Fibroblast of villous mesenchyme (primary cell): Measurements from ENCODE around the gene NASP. TPM values are rescaled to one million over a fixed set of nuclear protein-coding genes. Genes with fewer than 3 reads are reported as not detected.
A peak's percentile ranks its signal among the peaks of the same experiment; 100 is the strongest.

Experiments
- DNase-seq: peaks from one replicate; pipeline ENCODE4 v3.0.0-alpha.2; 2010; ENCODE audit warnings: low read depth
- H3K4me3 ChIP-seq: 2 replicates; pipeline ENCODE4 v1.5.1; 2011; ENCODE audit warnings: low read depth, mild to moderate bottlenecking, low read length
- total RNA-seq: library from RNA; depleted of rRNA; stranded (reverse); fragments of >200 nt; gene quantifications from 2 replicates; pipeline ENCODE4 v1.2.3, GENCODE V29; 2012
- TF ChIP-seq, protein P1 (sequence below): IDR thresholded peaks from 2 replicates; pipeline ENCODE4 v1.5.1; 2012; ENCODE audit warnings: low read depth, mild to moderate bottlenecking, low read length; ENCODE audit not compliant: insufficient read depth

NASP gene
- total RNA-seq, 1 donor, result 50.5 TPM

- peak overlapping the region; percentile 77 for H3K4me3 ChIP-seq
- DNase-seq, result no peak
- TF ChIP-seq, protein P1, sequence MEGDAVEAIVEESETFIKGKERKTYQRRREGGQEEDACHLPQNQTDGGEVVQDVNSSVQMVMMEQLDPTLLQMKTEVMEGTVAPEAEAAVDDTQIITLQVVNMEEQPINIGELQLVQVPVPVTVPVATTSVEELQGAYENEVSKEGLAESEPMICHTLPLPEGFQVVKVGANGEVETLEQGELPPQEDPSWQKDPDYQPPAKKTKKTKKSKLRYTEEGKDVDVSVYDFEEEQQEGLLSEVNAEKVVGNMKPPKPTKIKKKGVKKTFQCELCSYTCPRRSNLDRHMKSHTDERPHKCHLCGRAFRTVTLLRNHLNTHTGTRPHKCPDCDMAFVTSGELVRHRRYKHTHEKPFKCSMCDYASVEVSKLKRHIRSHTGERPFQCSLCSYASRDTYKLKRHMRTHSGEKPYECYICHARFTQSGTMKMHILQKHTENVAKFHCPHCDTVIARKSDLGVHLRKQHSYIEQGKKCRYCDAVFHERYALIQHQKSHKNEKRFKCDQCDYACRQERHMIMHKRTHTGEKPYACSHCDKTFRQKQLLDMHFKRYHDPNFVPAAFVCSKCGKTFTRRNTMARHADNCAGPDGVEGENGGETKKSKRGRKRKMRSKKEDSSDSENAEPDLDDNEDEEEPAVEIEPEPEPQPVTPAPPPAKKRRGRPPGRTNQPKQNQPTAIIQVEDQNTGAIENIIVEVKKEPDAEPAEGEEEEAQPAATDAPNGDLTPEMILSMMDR, result no peak
Measured at GRCh38 chr1:45552331-45552730, 31.5 kb upstream of the NASP start.

GRCh38 chr1:45554198-45554597, 29.6 kb upstream of the NASP start:
- TF ChIP-seq, protein P1, result no peak
- DNase-seq, result no peak
- H3K4me3 ChIP-seq, result no peak overlapping the region

GRCh38 chr1:45557422-45557944, 26.4 kb upstream of the NASP start:
- no peak overlapping the region for H3K4me3 ChIP-seq
- DNase-seq, result peak; percentile 73
- TF ChIP-seq, protein P1, result no peak

DNA sequence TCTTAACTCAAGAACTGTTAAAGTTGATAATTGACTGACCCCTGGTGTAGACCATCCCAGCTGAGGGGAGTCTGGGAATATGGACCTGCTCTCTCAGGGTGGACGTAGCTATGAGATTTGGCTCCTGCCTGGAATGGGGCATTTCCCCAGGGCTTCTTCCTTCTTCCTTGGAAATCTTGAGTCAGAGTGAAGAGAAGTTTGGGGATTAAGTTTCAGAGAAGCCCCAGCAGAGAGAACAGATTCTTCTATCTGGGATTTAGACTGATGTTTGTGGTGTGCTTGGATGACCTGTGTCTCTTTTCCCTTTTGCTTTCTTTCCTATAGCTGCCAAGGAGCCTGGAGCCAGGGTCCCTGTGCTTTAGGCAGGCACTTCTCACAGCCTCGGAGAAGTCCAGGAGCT, 20.0 kb upstream of the NASP start:
- no peak for DNase-seq
- TF ChIP-seq, protein P1, result no peak
- H3K4me3 ChIP-seq, result no peak overlapping the region

DNA sequence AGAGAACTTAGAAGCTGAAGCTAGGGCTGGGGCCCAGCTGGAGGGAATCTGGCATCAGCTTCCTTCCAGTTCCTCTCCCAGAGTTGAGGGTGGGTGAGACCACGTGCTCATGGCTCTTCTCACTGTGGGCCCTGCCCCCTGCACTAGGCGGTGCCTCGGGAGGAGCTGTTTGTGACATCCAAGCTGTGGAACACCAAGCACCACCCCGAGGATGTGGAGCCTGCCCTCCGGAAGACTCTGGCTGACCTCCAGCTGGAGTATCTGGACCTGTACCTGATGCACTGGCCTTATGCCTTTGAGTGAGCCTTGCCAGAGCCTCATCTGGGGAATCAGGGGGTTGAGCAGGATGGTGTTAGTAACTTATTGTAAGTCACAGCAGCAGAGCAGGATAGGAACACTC, 17.1 kb upstream of the NASP start:
- TF ChIP-seq, protein P1, result no peak

DNA sequence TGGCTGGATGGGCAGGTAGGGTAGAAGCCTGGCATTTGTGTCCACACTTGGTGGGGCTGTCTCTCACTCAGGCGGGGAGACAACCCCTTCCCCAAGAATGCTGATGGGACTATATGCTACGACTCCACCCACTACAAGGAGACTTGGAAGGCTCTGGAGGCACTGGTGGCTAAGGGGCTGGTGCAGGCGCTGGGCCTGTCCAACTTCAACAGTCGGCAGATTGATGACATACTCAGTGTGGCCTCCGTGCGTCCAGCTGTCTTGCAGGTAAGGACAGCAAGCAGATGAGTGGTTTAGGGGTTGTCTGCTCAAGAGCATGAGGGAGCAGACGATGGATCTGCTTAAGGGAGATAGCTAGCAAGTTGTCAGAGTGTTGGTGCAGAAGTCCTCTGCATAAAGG, 15.9 kb upstream of the NASP start:
- no peak for DNase-seq
- no peak overlapping the region for H3K4me3 ChIP-seq
- TF ChIP-seq, protein P1, result no peak

More for the DNA sequence above, 17.1 kb upstream of the NASP start:
- no peak overlapping the region for H3K4me3 ChIP-seq
- peak; percentile 45 for DNase-seq

GRCh38 chr1:45568421-45568820, 15.4 kb upstream of the NASP start:
- DNase-seq, result no peak
- H3K4me3 ChIP-seq, result no peak overlapping the region
- TF ChIP-seq, protein P1, result no peak
